Neural progenitor cell (in vitro differentiated cells): ENCODE measurements around the gene TRHDE.

Experiments used
- EZH2phosphoT487 ChIP-seq: fragments of 200-600 bp; sonication (generic); IDR thresholded peaks from 2 replicates; pipeline ENCODE4 v1.6.1; 2017; ENCODE audit warnings: antibody characterized with exemption
- TF ChIP-seq, protein P1 (sequence below): fragments of 200-600 bp; sonication (generic); IDR thresholded peaks from 2 replicates; pipeline ENCODE4 v1.5.1; 2017; ENCODE audit warnings: antibody characterized with exemption, mild to moderate bottlenecking

DNA sequence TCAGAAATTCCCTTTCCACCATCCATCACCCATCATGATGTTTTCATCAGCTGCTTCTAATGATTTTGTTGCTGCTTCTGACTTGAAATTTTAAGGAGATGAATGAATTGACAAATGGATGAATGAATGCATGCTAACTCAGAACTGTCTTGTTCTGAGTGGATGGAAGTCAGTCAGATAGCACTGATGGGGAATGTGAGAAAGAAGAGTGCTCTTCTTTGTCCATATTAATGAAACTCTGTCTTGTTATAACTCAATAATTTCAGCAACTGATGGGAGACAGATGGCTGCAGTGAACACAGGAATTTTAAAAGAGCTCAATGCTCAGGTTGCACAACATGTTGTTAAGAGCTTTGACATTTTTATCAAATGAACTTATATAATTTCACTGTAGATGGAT is 422.0 kb downstream of the TRHDE start:
- TF ChIP-seq, protein P1, sequence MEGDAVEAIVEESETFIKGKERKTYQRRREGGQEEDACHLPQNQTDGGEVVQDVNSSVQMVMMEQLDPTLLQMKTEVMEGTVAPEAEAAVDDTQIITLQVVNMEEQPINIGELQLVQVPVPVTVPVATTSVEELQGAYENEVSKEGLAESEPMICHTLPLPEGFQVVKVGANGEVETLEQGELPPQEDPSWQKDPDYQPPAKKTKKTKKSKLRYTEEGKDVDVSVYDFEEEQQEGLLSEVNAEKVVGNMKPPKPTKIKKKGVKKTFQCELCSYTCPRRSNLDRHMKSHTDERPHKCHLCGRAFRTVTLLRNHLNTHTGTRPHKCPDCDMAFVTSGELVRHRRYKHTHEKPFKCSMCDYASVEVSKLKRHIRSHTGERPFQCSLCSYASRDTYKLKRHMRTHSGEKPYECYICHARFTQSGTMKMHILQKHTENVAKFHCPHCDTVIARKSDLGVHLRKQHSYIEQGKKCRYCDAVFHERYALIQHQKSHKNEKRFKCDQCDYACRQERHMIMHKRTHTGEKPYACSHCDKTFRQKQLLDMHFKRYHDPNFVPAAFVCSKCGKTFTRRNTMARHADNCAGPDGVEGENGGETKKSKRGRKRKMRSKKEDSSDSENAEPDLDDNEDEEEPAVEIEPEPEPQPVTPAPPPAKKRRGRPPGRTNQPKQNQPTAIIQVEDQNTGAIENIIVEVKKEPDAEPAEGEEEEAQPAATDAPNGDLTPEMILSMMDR = no peak
- TF ChIP-seq EZH2phosphoT487 = no peak
